Liver (tissue), 9 donors: Measurements from ENCODE around the gene USP25. TPM values are rescaled to one million over a fixed set of nuclear protein-coding genes. Genes with fewer than 3 reads are reported as not detected.

Source experiments
- DNase-seq: peaks from one replicate; pipeline ENCODE4 v3.0.0-alpha.2; 2017; ENCODE audit warnings: low spot score
- H3K27ac ChIP-seq, 2 donors: one replicate each; pipeline ENCODE4 v1.7.0; 2013; ENCODE audit warnings: inconsistent platforms in 2 of 2, low read length in 2 of 2, control low read depth in 1 of 2, low read depth in 1 of 2, mild to moderate bottlenecking in 1 of 2
- H3K27me3 ChIP-seq, 4 donors: one replicate each; pipeline versions ENCODE4 v1.6.1 to v1.7.0; 2013; ENCODE audit warnings: low read length in 3 of 4, inconsistent platforms in 1 of 4, mild to moderate bottlenecking in 1 of 4, moderate library complexity in 1 of 4; ENCODE audit not compliant: control insufficient read depth in 4 of 4, insufficient read depth in 4 of 4
- H3K36me3 ChIP-seq, 4 donors: one replicate each; pipeline versions ENCODE4 v1.6.1 to v1.7.0; 2013; ENCODE audit warnings: low read length in 3 of 4, mild to moderate bottlenecking in 3 of 4, low read depth in 1 of 4, moderate library complexity in 1 of 4; ENCODE audit not compliant: control insufficient read depth in 4 of 4, insufficient read depth in 3 of 4
- H3K4me1 ChIP-seq, 4 donors: one replicate each; pipeline versions ENCODE4 v1.6.1 to v1.7.0; 2013; ENCODE audit warnings: low read length in 3 of 4, mild to moderate bottlenecking in 3 of 4, moderate library complexity in 1 of 4; ENCODE audit not compliant: control insufficient read depth in 4 of 4, insufficient read depth in 4 of 4
- H3K4me3 ChIP-seq, 3 donors: one replicate each; pipeline versions ENCODE4 v1.6.1 to v1.7.0; 2013; ENCODE audit warnings: low read length in 3 of 3, control low read depth in 1 of 3, low read depth in 1 of 3, mild to moderate bottlenecking in 1 of 3
- H3K9ac ChIP-seq, 2 donors: one replicate each; pipeline ENCODE4 v1.7.0; 2013; ENCODE audit warnings: low read length in 2 of 2, mild to moderate bottlenecking in 2 of 2, moderate library complexity in 2 of 2, control low read depth in 1 of 2, low read depth in 1 of 2
- H3K9me3 ChIP-seq, 4 donors: one replicate each; pipeline versions ENCODE4 v1.6.1 to v1.7.0; 2013; ENCODE audit warnings: low read length in 3 of 4; ENCODE audit not compliant: control insufficient read depth in 4 of 4
- EGR1 ChIP-seq, 2 donors: IDR thresholded peaks; 2 replicates each; pipeline ENCODE4 v1.6.1; 2016 to 2018; ENCODE audit warnings: antibody characterized with exemption in 2 of 2, low read depth in 2 of 2
- FOXA1 ChIP-seq: IDR thresholded peaks from 2 replicates; pipeline ENCODE4 v1.6.1; 2016; ENCODE audit warnings: antibody characterized with exemption
- GABPA ChIP-seq, 2 donors: IDR thresholded peaks in 1 of 2; conservative IDR thresholded peaks in 1 of 2; 2 replicates each; pipeline ENCODE4 v1.6.1; 2016; ENCODE audit warnings: antibody characterized with exemption in 2 of 2, mild to moderate bottlenecking in 1 of 2, moderate library complexity in 1 of 2
- HNF4A ChIP-seq, 2 donors: conservative IDR thresholded peaks; 2 replicates each; pipeline ENCODE4 v1.6.1; 2016; ENCODE audit warnings: antibody characterized with exemption in 2 of 2, mild to moderate bottlenecking in 2 of 2
- HNF4G ChIP-seq: IDR thresholded peaks from 2 replicates; pipeline ENCODE4 v1.6.1; 2016; ENCODE audit warnings: antibody characterized with exemption
- JUND ChIP-seq, 2 donors: IDR thresholded peaks; 2 replicates each; pipeline ENCODE4 v1.6.1; 2016; ENCODE audit warnings: antibody characterized with exemption in 2 of 2
- NR2F2 ChIP-seq: IDR thresholded peaks from 2 replicates; pipeline ENCODE4 v1.6.1; 2016; ENCODE audit warnings: antibody characterized with exemption
- RAD21 ChIP-seq, 2 donors: IDR thresholded peaks; 2 replicates each; pipeline ENCODE4 v1.6.1; 2016; ENCODE audit warnings: antibody characterized with exemption in 2 of 2, mild to moderate bottlenecking in 2 of 2
- RXRA ChIP-seq, 2 donors: IDR thresholded peaks; 2 replicates each; pipeline ENCODE4 v1.6.1; 2017 to 2018; ENCODE audit warnings: antibody characterized with exemption in 2 of 2, mild to moderate bottlenecking in 1 of 2
- SP1 ChIP-seq: IDR thresholded peaks from 2 replicates; pipeline ENCODE4 v1.6.1; 2018; ENCODE audit warnings: antibody characterized with exemption, mild to moderate bottlenecking
- TAF1 ChIP-seq: conservative IDR thresholded peaks from 2 replicates; pipeline ENCODE4 v1.6.1; 2016; ENCODE audit warnings: antibody characterized with exemption, mild to moderate bottlenecking
- YY1 ChIP-seq: IDR thresholded peaks from 2 replicates; pipeline ENCODE4 v1.6.1; 2016; ENCODE audit warnings: antibody characterized with exemption, mild to moderate bottlenecking
- WGBS: extraction: QIAGEN DNeasy Blood & Tissue Kit; methylation state at CpG from one replicate; pipeline ENCODE4 v1.1.7; 2013; 5-methylcytosine and 5-hydroxymethylcytosine counted together
- polyA plus RNA-seq, 2 donors: library from polyadenylated mRNA; stranded (reverse) in 1 of 2; unstranded in 1 of 2; fragments of 200-250 nt in 1 of 2; fragments of >200 nt in 1 of 2; fragmentation: Nextera tagmentation in 1 of 2; extraction: Ambion mirVana in 1 of 2; gene quantifications; one replicate each; pipeline versions ENCODE4 v1.2.1 to v1.2.3, GENCODE V29; 2013 to 2015
- total RNA-seq, 2 donors: library from RNA; depleted of rRNA; stranded (reverse); fragments of >200 nt; gene quantifications; one replicate each; pipeline ENCODE4 v1.2.3, GENCODE V29; 2014
- TF ChIP-seq, protein P1 (sequence below): fragments of 150-350 bp; IDR thresholded peaks from 2 replicates; pipeline ENCODE4 v1.5.1; 2017; ENCODE audit warnings: improper control_type of control experiment, low read depth, low read length; ENCODE audit not compliant: missing input control
- TF ChIP-seq, protein P2 (sequence below): IDR thresholded peaks from 2 replicates; pipeline ENCODE4 v1.6.1; 2016; ENCODE audit warnings: antibody characterized with exemption
- TF ChIP-seq, protein P3 (sequence below): IDR thresholded peaks from 2 replicates; pipeline ENCODE4 v1.6.1; 2016; ENCODE audit warnings: antibody characterized with exemption
- donor health status: healthy.
- donor health status: healthy.
- donor health status: healthy.
- donor health status: healthy.
- donor health status: healthy.

The USP25 gene
- total and polyA plus RNA-seq, 4 donors = 6.0 to 26.7 (median 15.3) TPM

DNA sequence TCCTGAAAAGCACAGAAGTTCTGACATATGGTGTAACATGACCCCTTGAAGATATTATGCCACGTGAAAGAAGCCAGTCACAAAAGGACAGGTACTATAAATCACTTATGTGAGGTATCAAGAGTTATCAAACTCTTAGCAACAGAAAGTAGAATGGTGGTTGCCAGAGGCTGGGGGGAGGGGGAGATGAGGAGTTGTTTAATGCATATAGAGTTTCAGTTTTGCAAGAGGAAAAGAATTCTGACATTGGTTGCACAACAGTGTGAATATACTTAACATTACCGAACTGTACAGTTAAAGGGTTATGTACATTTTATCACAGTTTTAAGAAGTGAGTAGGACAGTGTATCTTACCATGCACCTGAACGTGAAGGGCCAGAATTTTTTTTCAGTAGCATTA lies 80.0 kb downstream of the USP25 start:
- H3K4me3 ChIP-seq = no peak overlapping the region
- H3K36me3 ChIP-seq = peaks cover 0 to 6% (median 2%) of the 10 kb centered on the region in 4 donors
- TF ChIP-seq RAD21 (IDR thresholded peaks at IDR 0.05) (no peak), TAF1 (no peak), SP1 (no peak), HNF4G (no peak), JUND (IDR thresholded peaks at IDR 0.05) (no peak), YY1 (no peak), GABPA (IDR thresholded peaks at IDR 0.05 in 1 of 2, conservative IDR thresholded peaks at IDR 0.05 in 1 of 2) (no peak)
- TF ChIP-seq, protein P1, sequence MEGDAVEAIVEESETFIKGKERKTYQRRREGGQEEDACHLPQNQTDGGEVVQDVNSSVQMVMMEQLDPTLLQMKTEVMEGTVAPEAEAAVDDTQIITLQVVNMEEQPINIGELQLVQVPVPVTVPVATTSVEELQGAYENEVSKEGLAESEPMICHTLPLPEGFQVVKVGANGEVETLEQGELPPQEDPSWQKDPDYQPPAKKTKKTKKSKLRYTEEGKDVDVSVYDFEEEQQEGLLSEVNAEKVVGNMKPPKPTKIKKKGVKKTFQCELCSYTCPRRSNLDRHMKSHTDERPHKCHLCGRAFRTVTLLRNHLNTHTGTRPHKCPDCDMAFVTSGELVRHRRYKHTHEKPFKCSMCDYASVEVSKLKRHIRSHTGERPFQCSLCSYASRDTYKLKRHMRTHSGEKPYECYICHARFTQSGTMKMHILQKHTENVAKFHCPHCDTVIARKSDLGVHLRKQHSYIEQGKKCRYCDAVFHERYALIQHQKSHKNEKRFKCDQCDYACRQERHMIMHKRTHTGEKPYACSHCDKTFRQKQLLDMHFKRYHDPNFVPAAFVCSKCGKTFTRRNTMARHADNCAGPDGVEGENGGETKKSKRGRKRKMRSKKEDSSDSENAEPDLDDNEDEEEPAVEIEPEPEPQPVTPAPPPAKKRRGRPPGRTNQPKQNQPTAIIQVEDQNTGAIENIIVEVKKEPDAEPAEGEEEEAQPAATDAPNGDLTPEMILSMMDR = no peak
- TF ChIP-seq, protein P2, sequence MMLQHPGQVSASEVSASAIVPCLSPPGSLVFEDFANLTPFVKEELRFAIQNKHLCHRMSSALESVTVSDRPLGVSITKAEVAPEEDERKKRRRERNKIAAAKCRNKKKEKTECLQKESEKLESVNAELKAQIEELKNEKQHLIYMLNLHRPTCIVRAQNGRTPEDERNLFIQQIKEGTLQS = no peak
- no peaks in the 10 kb centered on the region for H3K4me1 ChIP-seq
- WGBS = 83% methylated on average over 3 of the region's 3 CpGs
- H3K27ac ChIP-seq = no peak overlapping the region
- no peak for DNase-seq
- H3K9me3 ChIP-seq = no peaks in the 10 kb centered on the region
- H3K27me3 ChIP-seq = no peaks in the 10 kb centered on the region
- H3K9ac ChIP-seq = no peak overlapping the region

DNA sequence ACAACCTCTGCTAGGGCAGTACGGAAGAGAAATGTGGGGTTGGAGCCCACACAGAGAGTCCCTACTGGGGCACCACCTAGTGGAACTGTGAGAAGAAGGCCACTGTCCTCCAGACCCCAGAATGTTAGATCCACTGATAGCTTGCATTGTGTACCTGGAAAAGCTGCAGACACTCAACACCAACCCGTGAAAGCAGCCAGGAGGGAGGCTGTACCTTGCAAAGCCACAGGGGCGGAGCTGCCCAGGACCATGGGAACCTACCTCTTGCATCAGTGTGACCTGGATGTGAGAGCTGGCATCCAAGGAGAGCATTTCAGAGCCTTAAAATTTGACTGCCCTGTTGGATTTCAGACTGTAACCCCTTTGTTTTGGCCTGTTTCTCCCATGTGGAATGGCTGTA lies 85.5 kb downstream of the USP25 start:
- no peak overlapping the region for H3K27ac ChIP-seq
- no peaks in the 10 kb centered on the region for H3K4me1 ChIP-seq
- TF ChIP-seq NR2F2 = no peak
- TF ChIP-seq, protein P1 = no peak
- TF ChIP-seq RXRA (IDR thresholded peaks at IDR 0.05) = no peak
- no peak for TF ChIP-seq TAF1
- TF ChIP-seq YY1 = no peak
- no peak for TF ChIP-seq HNF4G
- no peak for TF ChIP-seq EGR1 (IDR thresholded peaks at IDR 0.05; ENCODE audit: low read depth in 2 of 2)
- TF ChIP-seq FOXA1 = no peak
- TF ChIP-seq HNF4A (conservative IDR thresholded peaks at IDR 0.05) = no peak
- TF ChIP-seq, protein P2 = no peak
- TF ChIP-seq, protein P3, sequence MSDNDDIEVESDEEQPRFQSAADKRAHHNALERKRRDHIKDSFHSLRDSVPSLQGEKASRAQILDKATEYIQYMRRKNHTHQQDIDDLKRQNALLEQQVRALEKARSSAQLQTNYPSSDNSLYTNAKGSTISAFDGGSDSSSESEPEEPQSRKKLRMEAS = no peak
- no peak for TF ChIP-seq GABPA (IDR thresholded peaks at IDR 0.05 in 1 of 2, conservative IDR thresholded peaks at IDR 0.05 in 1 of 2)
- no peak for TF ChIP-seq JUND (IDR thresholded peaks at IDR 0.05)
- TF ChIP-seq RAD21 (IDR thresholded peaks at IDR 0.05) = no peak
- H3K36me3 ChIP-seq = peaks cover 0 to 13% (median 3%) of the 10 kb centered on the region in 4 donors
- no peak for DNase-seq
- H3K4me3 ChIP-seq = no peak overlapping the region
- H3K9me3 ChIP-seq = no peaks in the 10 kb centered on the region
- no peaks in the 10 kb centered on the region for H3K27me3 ChIP-seq
- 99% methylated on average over 3 of the region's 3 CpGs for WGBS
- H3K9ac ChIP-seq = no peak overlapping the region
